Endothelial cell of umbilical vein (primary cell): ENCODE measurements around the gene SEMA3A. TPM values are rescaled to one million over a fixed set of nuclear protein-coding genes. Genes with fewer than 3 reads are reported as not detected.

ENCODE experiments used
- BruUV-seq: library from RNA; stranded (reverse); fragments of 400-500 nt; replicated peaks from 2 replicates; lab custom pipeline; 2021; lab: Mats Ljungman, UMichigan
- CTCF ChIA-PET: fragments of 300-600, 350-600 bp; sonication (Branson Sonifier 250); formaldehyde crosslinking; loops from one replicate; lab custom pipeline; 2021; ENCODE audit warnings: antibody characterized with exemption, inconsistent platforms; lab: Charles Lee
- POLR2A ChIA-PET: fragments of 300-600, 350-600 bp; sonication (Branson Sonifier 250); formaldehyde crosslinking; loops from one replicate; lab custom pipeline; 2021; ENCODE audit warnings: antibody characterized with exemption, inconsistent platforms; lab: Charles Lee
- DNase-seq: peaks from one replicate; pipeline ENCODE4 v3.0.0-alpha.2; 2011; ENCODE audit warnings: low read depth, low spot score
- FAIRE-seq: peaks from 2 replicates; lab custom pipeline; 2011; peaks lifted over from hg19 to GRCh38; lab: Jason Lieb, UNC
- H2AFZ ChIP-seq: 2 replicates; pipeline ENCODE4 v1.6.0; 2012; ENCODE audit warnings: low read depth, low read length, control low read depth, inconsistent platforms
- H3K27ac ChIP-seq: 2 replicates; pipeline ENCODE4 v1.5.1; 2011; ENCODE audit warnings: low read depth, mild to moderate bottlenecking, control low read depth, low read length, moderate library complexity; ENCODE audit not compliant: insufficient read depth
- H3K27me3 ChIP-seq, 2 experiments: 2 replicates each; pipeline versions ENCODE4 v1.6.0 to v1.6.1; 2011; ENCODE audit warnings: low read length in 2 of 2, mixed read lengths in 1 of 2; ENCODE audit not compliant: control insufficient read depth in 2 of 2, insufficient read depth in 2 of 2
- H3K36me3 ChIP-seq, 2 experiments: 2 replicates in 1 of 2; 3 replicates in 1 of 2; pipeline ENCODE4 v1.5.1; 2011; ENCODE audit warnings: low read length in 2 of 2, mild to moderate bottlenecking in 1 of 2, moderate library complexity in 1 of 2; ENCODE audit not compliant: control insufficient read depth in 2 of 2, insufficient read depth in 2 of 2; ENCODE audit errors: extremely low read depth in 1 of 2
- H3K4me1 ChIP-seq: 3 replicates; pipeline ENCODE4 v1.5.1; 2011; ENCODE audit warnings: mild to moderate bottlenecking, low read length; ENCODE audit not compliant: control insufficient read depth, insufficient read depth; ENCODE audit errors: extremely low read depth
- H3K4me2 ChIP-seq: 2 replicates; pipeline ENCODE4 v1.6.1; 2011; ENCODE audit warnings: low read length, control low read depth, mixed read lengths; ENCODE audit not compliant: insufficient read depth
- H3K4me3 ChIP-seq, 3 experiments: fragments of 200-600 bp in 1 of 3; sonication (generic), shearing (Covaris generic) in 1 of 3; replicated peaks in 1 of 3; 2 replicates each; pipeline ENCODE4 v1.5.1; 2011 to 2016; ENCODE audit warnings: control low read depth in 3 of 3, low read length in 3 of 3, mild to moderate bottlenecking in 2 of 3, inconsistent platforms in 1 of 3, low read depth in 1 of 3, moderate library complexity in 1 of 3; ENCODE audit not compliant: insufficient read depth in 1 of 3
- H3K79me2 ChIP-seq: 2 replicates; pipeline ENCODE4 v1.6.0; 2012; ENCODE audit warnings: low read length, inconsistent platforms; ENCODE audit not compliant: control insufficient read depth, insufficient read depth
- H3K9ac ChIP-seq: replicated peaks from 2 replicates; pipeline ENCODE3; 2011; ENCODE audit warnings: low read length, control low read depth; ENCODE audit not compliant: insufficient read depth; ENCODE audit errors: extremely low read depth
- H3K9me1 ChIP-seq: replicated peaks from 3 replicates; pipeline ENCODE4 v1.6.0; 2011; ENCODE audit warnings: mild to moderate bottlenecking, low read length; ENCODE audit not compliant: control insufficient read depth, insufficient read depth; ENCODE audit errors: extremely low read depth
- H3K9me3 ChIP-seq: replicated peaks from 2 replicates; pipeline ENCODE4 v1.5.1; 2012; ENCODE audit warnings: low read length, inconsistent platforms; ENCODE audit not compliant: control insufficient read depth, insufficient read depth
- H4K20me1 ChIP-seq: replicated peaks from 2 replicates; pipeline ENCODE3; 2011; ENCODE audit warnings: mild to moderate bottlenecking, low read length; ENCODE audit not compliant: control insufficient read depth, insufficient read depth; ENCODE audit errors: extremely low read depth
- EZH2 ChIP-seq: IDR thresholded peaks from 2 replicates; pipeline ENCODE4 v1.6.1; 2012; ENCODE audit warnings: borderline replicate concordance, low read depth, mild to moderate bottlenecking, moderate library complexity, low read length, inconsistent platforms; ENCODE audit not compliant: severe bottlenecking
- FOS ChIP-seq: IDR thresholded peaks from 2 replicates; pipeline ENCODE4 v1.6.1; 2011; ENCODE audit warnings: mild to moderate bottlenecking, low read length, moderate library complexity, borderline replicate concordance; ENCODE audit not compliant: insufficient read depth
- GATA2 ChIP-seq: IDR thresholded peaks from 2 replicates; pipeline ENCODE4 v1.7.0; 2011; ENCODE audit warnings: low read depth, mild to moderate bottlenecking, moderate library complexity, mixed read lengths, low read length; ENCODE audit not compliant: insufficient read length, insufficient read depth
- JUN ChIP-seq: IDR thresholded peaks from 2 replicates; pipeline ENCODE4 v1.6.1; 2011; ENCODE audit warnings: borderline replicate concordance, low read depth; ENCODE audit not compliant: insufficient read length, insufficient read depth
- MYC ChIP-seq: IDR thresholded peaks from one replicate; pipeline ENCODE4 v1.6.1; 2011; ENCODE audit warnings: mild to moderate bottlenecking, low read depth, low read length
- POLR2A ChIP-seq: IDR thresholded peaks from 2 replicates; pipeline ENCODE4 v1.6.1; 2012; ENCODE audit warnings: low read depth, mild to moderate bottlenecking, control low read depth, low read length
- POLR2AphosphoS5 ChIP-seq: IDR thresholded peaks from 2 replicates; pipeline ENCODE4 v1.6.1; 2012; ENCODE audit warnings: low read depth, mild to moderate bottlenecking, control low read depth, low read length, moderate library complexity; ENCODE audit not compliant: insufficient read depth
- dilution Hi-C: fragments of 300-500 bp; cut with MboI; formaldehyde crosslinking; loops from one replicate; pipeline ENCODE4 v1.15.0; 2019; ENCODE audit warnings: low sequenced_read_pairs; ENCODE audit not compliant: extremely low pct_ligation_motif_present
- intact Hi-C: fragments of 100-400 bp; cut with micrococcal nuclease; formaldehyde crosslinking; loops from one replicate; pipeline ENCODE4 v1.10.0; 2022
- polyA plus RNA-seq, 4 experiments: library from polyadenylated mRNA; depleted of rRNA in 3 of 4; stranded (reverse) in 3 of 4; unstranded in 1 of 4; fragments of >200 nt; gene quantifications; 2 replicates each; pipeline versions ENCODE4 v1.2.1 to v1.2.3, GENCODE V29; 2011 to 2012; ENCODE audit warnings: missing spikeins in 1 of 4
- total RNA-seq: library from RNA; stranded (reverse); gene quantifications from 2 replicates; pipeline ENCODE4 v1.2.3, GENCODE V29; 2021
- TF ChIP-seq, protein P1 (sequence below): IDR thresholded peaks from 2 replicates; pipeline ENCODE4 v1.6.1; 2011; ENCODE audit not compliant: insufficient read depth, insufficient read length
- TF ChIP-seq, protein P2 (sequence below), 2 donors: IDR thresholded peaks; 1 replicate in 1 of 2; 2 replicates in 1 of 2; pipeline ENCODE4 v1.5.1; 2011; ENCODE audit warnings: low read length in 2 of 2, mild to moderate bottlenecking in 2 of 2, moderate library complexity in 2 of 2, control low read depth in 1 of 2, inconsistent platforms in 1 of 2, low read depth in 1 of 2; ENCODE audit not compliant: insufficient read depth in 1 of 2; ENCODE audit errors: extremely low read depth in 1 of 2

The SEMA3A gene
- total and polyA plus RNA-seq, 2 donors (not counting 3 experiments of a cell fraction or from before 2014, with no cell fraction given), result 0.68 to 1.2 TPM

DNA sequence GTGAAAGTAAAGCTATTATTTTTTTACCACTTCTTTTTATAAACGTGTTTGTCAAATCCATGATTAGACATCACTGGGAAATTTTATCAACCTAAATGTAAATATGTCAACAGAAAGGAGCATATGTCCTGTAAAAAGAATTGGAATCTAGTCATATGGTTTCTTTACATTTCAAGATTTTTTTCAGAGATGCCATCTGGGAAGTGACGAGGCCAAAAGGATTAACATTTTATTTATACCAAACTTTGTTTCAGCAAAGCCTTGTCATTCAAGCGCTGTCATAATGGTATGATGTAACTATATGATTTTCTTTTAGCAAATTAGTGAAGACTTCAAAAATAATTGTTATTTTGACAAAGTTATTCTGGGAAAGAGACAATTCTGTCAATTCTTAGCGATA, 117.3 kb downstream of the SEMA3A start:
- ChIA-PET POLR2A (no interaction called here), CTCF (no interaction called here)
- no peak overlapping the region for H3K27ac ChIP-seq
- no peaks in the 10 kb centered on the region for H3K36me3 ChIP-seq
- peaks cover 5% of the 10 kb centered on the region for H3K4me1 ChIP-seq
- dilution Hi-C loops (no loop called here), intact Hi-C loops (loop anchor here (10.0 kb wide), 1 partner anchor 947 kb away; no protein-coding TSS in a partner anchor)
- H3K9ac ChIP-seq, result no peak overlapping the region
- no peak overlapping the region for H3K4me3 ChIP-seq
- no peak overlapping the region for H2AFZ ChIP-seq
- FAIRE-seq (no peak), DNase-seq (no peak)
- no peaks in the 10 kb centered on the region for H3K9me3 ChIP-seq
- no peaks in the 10 kb centered on the region for H4K20me1 ChIP-seq
- H3K4me2 ChIP-seq, result no peak overlapping the region
- BruUV-seq, result no TSS peak
- no peaks in the 10 kb centered on the region for H3K27me3 ChIP-seq
- TF ChIP-seq MYC (no peak), FOS (no peak), JUN (no peak)
- H3K9me1 ChIP-seq, result no peaks in the 10 kb centered on the region
- H3K79me2 ChIP-seq, result no peaks in the 10 kb centered on the region

DNA sequence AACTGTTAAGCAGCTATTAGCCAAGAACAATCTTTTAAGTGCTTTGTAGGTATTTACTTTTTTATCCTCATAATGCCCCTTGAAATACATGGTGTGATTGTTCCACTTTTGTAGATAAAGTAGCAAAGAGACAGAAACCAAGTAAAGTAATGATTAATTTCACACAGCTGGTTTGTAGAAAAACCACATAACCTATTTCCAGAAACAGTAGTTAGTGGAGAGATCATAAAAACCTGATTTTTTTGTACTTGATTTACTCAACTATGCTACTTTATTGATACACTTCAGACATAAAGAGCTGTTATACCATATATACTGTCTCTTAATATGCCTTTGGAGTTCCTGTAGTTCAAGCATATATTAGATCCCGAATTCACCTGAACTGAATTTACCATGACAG, 118.4 kb downstream of the SEMA3A start:
- Histone ChIP-seq H3K27ac (no peak overlapping the region), H3K4me3 (no peak overlapping the region), H3K36me3 (no peaks in the 10 kb centered on the region), H3K9me3 (no peaks in the 10 kb centered on the region), H3K27me3 (no peaks in the 10 kb centered on the region), H2AFZ (no peak overlapping the region), H3K4me2 (no peak overlapping the region), H3K9me1 (no peaks in the 10 kb centered on the region), H3K4me1 (peaks cover 5% of the 10 kb centered on the region), H4K20me1 (no peaks in the 10 kb centered on the region), H3K79me2 (no peaks in the 10 kb centered on the region), H3K9ac (no peak overlapping the region)
- ChIA-PET CTCF (no interaction called here), POLR2A (no interaction called here)
- DNase-seq, result no peak
- dilution Hi-C loops, result no loop called here
- no peak for FAIRE-seq
- no peak for TF ChIP-seq POLR2A
- TF ChIP-seq MYC, result no peak
- TF ChIP-seq, protein P1, sequence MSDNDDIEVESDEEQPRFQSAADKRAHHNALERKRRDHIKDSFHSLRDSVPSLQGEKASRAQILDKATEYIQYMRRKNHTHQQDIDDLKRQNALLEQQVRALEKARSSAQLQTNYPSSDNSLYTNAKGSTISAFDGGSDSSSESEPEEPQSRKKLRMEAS, result no peak
- TF ChIP-seq FOS, result no peak
- no peak for TF ChIP-seq GATA2
- TF ChIP-seq POLR2AphosphoS5, result no peak
- no peak for TF ChIP-seq JUN
- TF ChIP-seq EZH2, result no peak
- TF ChIP-seq, protein P2, sequence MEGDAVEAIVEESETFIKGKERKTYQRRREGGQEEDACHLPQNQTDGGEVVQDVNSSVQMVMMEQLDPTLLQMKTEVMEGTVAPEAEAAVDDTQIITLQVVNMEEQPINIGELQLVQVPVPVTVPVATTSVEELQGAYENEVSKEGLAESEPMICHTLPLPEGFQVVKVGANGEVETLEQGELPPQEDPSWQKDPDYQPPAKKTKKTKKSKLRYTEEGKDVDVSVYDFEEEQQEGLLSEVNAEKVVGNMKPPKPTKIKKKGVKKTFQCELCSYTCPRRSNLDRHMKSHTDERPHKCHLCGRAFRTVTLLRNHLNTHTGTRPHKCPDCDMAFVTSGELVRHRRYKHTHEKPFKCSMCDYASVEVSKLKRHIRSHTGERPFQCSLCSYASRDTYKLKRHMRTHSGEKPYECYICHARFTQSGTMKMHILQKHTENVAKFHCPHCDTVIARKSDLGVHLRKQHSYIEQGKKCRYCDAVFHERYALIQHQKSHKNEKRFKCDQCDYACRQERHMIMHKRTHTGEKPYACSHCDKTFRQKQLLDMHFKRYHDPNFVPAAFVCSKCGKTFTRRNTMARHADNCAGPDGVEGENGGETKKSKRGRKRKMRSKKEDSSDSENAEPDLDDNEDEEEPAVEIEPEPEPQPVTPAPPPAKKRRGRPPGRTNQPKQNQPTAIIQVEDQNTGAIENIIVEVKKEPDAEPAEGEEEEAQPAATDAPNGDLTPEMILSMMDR (IDR thresholded peaks at IDR 0.05; ENCODE audit: extremely low read depth in 1 of 2, insufficient read depth in 1 of 2, low read depth in 1 of 2, low read length in 2 of 2), result no peak
- no TSS peak for BruUV-seq
- intact Hi-C loops, result loop anchor here (10.0 kb wide), 1 partner anchor 949 kb away; no protein-coding TSS in a partner anchor
